K562 (cell line): Measurements from ENCODE around the gene UBE2G2. TPM values are rescaled to one million over a fixed set of nuclear protein-coding genes. Genes with fewer than 3 reads are reported as not detected.
A peak's percentile ranks its signal among the peaks of the same experiment; 100 is the strongest.

Source experiments
- BHLHE40 ChIP-seq: IDR thresholded peaks from 2 replicates; pipeline ENCODE4 v1.6.1; 2011; ENCODE audit warnings: low read length, improper control_type of control experiment
- CCAR2 ChIP-seq: fragments of 200-400 bp; formaldehyde crosslinking; IDR thresholded peaks from 2 replicates; pipeline ENCODE4 v1.6.1; 2017; ENCODE audit warnings: mild to moderate bottlenecking, low read depth, low read length
- CEBPG ChIP-seq, 3 experiments: fragments of 200-800 bp in 1 of 3; sonication (Bioruptor generic) in 1 of 3; sonication (generic) in 1 of 3; formaldehyde crosslinking in 1 of 3; IDR thresholded peaks in 2 of 3; conservative IDR thresholded peaks in 1 of 3; 2 replicates each; pipeline versions ENCODE4 v1.6.1 to v1.8.0; 2016 to 2022; ENCODE audit warnings: missing compliant biosample characterization in 2 of 3, missing genetic modification characterization in 2 of 3, mild to moderate bottlenecking in 1 of 3, missing genetic modification reagents in 1 of 3
- FIP1L1 ChIP-seq: fragments of 200-400 bp; formaldehyde crosslinking; IDR thresholded peaks from 2 replicates; pipeline ENCODE4 v1.6.1; 2018; ENCODE audit warnings: mild to moderate bottlenecking, low read depth, low read length; ENCODE audit not compliant: poor library complexity, severe bottlenecking
- HCFC1 ChIP-seq: IDR thresholded peaks from 2 replicates; pipeline ENCODE4 v1.6.1; 2012; ENCODE audit warnings: low read depth, low read length, improper control_type of control experiment
- MYNN ChIP-seq, 2 experiments: sonication (generic); formaldehyde crosslinking in 1 of 2; IDR thresholded peaks; 2 replicates each; pipeline versions ENCODE4 v1.5.0 to v1.6.1; 2016 to 2020; ENCODE audit warnings: antibody characterized with exemption in 1 of 2, missing genetic modification reagents in 1 of 2
- NFYB ChIP-seq: IDR thresholded peaks from 2 replicates; pipeline ENCODE4 v1.6.1; 2011; ENCODE audit warnings: mild to moderate bottlenecking, moderate library complexity; ENCODE audit not compliant: insufficient read length; ENCODE audit errors: extremely low read depth
- NRF1 ChIP-seq, 2 experiments: fragments of 450-650 bp; IDR thresholded peaks in 1 of 2; conservative IDR thresholded peaks in 1 of 2; 2 replicates each; pipeline ENCODE4 v1.6.1; 2014; ENCODE audit warnings: mild to moderate bottlenecking in 2 of 2
- RAD21 ChIP-seq, 2 experiments: fragments of 250-450 bp in 1 of 2; fragments of 450-650 bp in 1 of 2; sonication (Bioruptor Pico) in 1 of 2; formaldehyde crosslinking in 1 of 2; IDR thresholded peaks in 1 of 2; conservative IDR thresholded peaks in 1 of 2; 2 replicates each; pipeline versions ENCODE4 v1.4.0 to v1.8.0; 2020 to 2022; ENCODE audit warnings: mild to moderate bottlenecking in 2 of 2, moderate library complexity in 1 of 2
- RBM14 ChIP-seq: fragments of 200-400 bp; formaldehyde crosslinking; IDR thresholded peaks from 2 replicates; pipeline ENCODE4 v1.6.1; 2018; ENCODE audit warnings: low read depth, mild to moderate bottlenecking, low read length, moderate library complexity, borderline replicate concordance; ENCODE audit not compliant: insufficient read depth
- TAF15 ChIP-seq: fragments of 200-400 bp; formaldehyde crosslinking; IDR thresholded peaks from 2 replicates; pipeline ENCODE4 v1.6.1; 2017; ENCODE audit warnings: mild to moderate bottlenecking, low read depth, low read length, moderate library complexity
- TCF7 ChIP-seq: sonication (generic); IDR thresholded peaks from 2 replicates; pipeline ENCODE4 v1.6.1; 2016; ENCODE audit warnings: antibody characterized with exemption, borderline replicate concordance
- polyA plus RNA-seq, 8 experiments: library from polyadenylated mRNA; depleted of rRNA in 4 of 8; stranded (reverse) in 5 of 8; unstranded in 3 of 8; fragments of >200 nt; fragmentation: Nextera tagmentation in 2 of 8; fragmentation: Illumina TruSeq in 1 of 8; extraction: Ambion mirVana in 2 of 8; extraction: Trizol in 1 of 8; gene quantifications; 2 replicates each; pipeline versions ENCODE4 v1.2.1 to v1.2.3, GENCODE V29; 2011 to 2014; ENCODE audit warnings: inconsistent platforms in 1 of 8, missing spikeins in 1 of 8
- total RNA-seq, 7 experiments: library from RNA; depleted of rRNA in 6 of 7; stranded (reverse); fragments of >200 nt in 6 of 7; fragmentation: Illumina TruSeq in 2 of 7; extraction: Trizol in 2 of 7; gene quantifications; 2 replicates each; pipeline versions ENCODE4 v1.2.1 to v1.2.3, GENCODE V29; 2011 to 2021; ENCODE audit warnings: low replicate concordance in 1 of 7
- TF ChIP-seq, protein P1 (sequence below): fragments of 450-650 bp; IDR thresholded peaks from 2 replicates; pipeline ENCODE4 v1.6.1; 2017; ENCODE audit warnings: antibody characterized with exemption, mild to moderate bottlenecking
- TF ChIP-seq, protein P2 (sequence below): fragments of 150-350 bp; IDR thresholded peaks from 2 replicates; pipeline ENCODE4 v1.6.1; 2014; ENCODE audit warnings: low read depth, mild to moderate bottlenecking, low read length, borderline replicate concordance
- TF ChIP-seq, protein P3 (sequence below): IDR thresholded peaks from 2 replicates; pipeline ENCODE4 v1.6.1; 2016; ENCODE audit warnings: missing genetic modification characterization, missing compliant biosample characterization

The UBE2G2 gene
- total and polyA plus RNA-seq, 9 of the 15 experiments (the other 6 are each of a cell fraction or from before 2014, with no cell fraction given) = 47.5 to 225 (median 140) TPM

DNA sequence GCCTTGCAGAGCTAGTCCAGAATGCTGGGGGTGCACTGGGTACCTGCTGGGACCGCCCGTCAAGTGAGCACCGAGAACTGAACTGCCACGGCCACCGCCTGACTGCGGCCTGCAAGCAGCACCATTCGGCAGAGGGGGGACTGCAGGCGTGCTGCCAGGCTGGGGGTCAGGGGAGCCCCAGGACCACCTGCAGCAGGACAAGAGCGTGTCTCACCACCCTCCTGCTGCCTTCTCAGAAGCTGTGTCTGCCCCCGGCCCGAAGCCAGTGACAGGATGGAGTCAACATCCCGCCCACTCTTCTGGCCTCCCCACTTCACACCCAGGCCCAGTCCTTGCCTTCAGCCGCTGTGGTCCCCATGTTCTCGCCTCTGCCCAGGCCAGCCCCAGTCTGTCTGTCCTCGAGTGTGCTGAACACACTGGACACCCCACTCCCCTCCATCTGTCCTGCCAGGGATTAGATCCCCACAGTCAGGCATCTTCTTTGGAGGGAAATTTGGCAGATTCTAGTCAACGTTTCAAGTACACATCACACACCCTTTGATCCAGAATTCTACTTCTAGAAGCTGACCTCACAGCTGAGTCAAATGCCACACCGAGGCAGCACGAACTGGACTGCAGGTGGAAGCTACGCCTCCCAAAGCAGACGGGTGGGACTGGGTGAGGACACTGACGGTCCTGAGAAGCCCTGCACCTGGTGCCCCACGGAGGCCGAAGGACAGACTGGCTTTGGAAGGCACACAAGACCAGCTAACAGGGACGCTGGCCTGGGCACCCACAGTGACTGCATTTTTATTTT, 45.8 kb upstream of the UBE2G2 start (continued):
- TF ChIP-seq NRF1 (conservative IDR thresholded peaks at IDR 0.05 in 1 of 2, IDR thresholded peaks at IDR 0.05 in 1 of 2) = no peak
- TF ChIP-seq CCAR2 = no peak
- no peak for TF ChIP-seq CEBPG (CRISPR knock-in tag; IDR thresholded peaks at IDR 0.05)
- TF ChIP-seq CEBPG (tag; conservative IDR thresholded peaks at IDR 0.05 in 1 of 2, IDR thresholded peaks at IDR 0.05 in 1 of 2) = no peak
- no peak for TF ChIP-seq TAF15
- no peak for TF ChIP-seq BHLHE40
- TF ChIP-seq, protein P1, sequence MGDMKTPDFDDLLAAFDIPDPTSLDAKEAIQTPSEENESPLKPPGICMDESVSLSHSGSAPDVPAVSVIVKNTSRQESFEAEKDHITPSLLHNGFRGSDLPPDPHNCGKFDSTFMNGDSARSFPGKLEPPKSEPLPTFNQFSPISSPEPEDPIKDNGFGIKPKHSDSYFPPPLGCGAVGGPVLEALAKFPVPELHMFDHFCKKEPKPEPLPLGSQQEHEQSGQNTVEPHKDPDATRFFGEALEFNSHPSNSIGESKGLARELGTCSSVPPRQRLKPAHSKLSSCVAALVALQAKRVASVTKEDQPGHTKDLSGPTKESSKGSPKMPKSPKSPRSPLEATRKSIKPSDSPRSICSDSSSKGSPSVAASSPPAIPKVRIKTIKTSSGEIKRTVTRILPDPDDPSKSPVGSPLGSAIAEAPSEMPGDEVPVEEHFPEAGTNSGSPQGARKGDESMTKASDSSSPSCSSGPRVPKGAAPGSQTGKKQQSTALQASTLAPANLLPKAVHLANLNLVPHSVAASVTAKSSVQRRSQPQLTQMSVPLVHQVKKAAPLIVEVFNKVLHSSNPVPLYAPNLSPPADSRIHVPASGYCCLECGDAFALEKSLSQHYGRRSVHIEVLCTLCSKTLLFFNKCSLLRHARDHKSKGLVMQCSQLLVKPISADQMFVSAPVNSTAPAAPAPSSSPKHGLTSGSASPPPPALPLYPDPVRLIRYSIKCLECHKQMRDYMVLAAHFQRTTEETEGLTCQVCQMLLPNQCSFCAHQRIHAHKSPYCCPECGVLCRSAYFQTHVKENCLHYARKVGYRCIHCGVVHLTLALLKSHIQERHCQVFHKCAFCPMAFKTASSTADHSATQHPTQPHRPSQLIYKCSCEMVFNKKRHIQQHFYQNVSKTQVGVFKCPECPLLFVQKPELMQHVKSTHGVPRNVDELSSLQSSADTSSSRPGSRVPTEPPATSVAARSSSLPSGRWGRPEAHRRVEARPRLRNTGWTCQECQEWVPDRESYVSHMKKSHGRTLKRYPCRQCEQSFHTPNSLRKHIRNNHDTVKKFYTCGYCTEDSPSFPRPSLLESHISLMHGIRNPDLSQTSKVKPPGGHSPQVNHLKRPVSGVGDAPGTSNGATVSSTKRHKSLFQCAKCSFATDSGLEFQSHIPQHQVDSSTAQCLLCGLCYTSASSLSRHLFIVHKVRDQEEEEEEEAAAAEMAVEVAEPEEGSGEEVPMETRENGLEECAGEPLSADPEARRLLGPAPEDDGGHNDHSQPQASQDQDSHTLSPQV = no peak
- TF ChIP-seq, protein P2, sequence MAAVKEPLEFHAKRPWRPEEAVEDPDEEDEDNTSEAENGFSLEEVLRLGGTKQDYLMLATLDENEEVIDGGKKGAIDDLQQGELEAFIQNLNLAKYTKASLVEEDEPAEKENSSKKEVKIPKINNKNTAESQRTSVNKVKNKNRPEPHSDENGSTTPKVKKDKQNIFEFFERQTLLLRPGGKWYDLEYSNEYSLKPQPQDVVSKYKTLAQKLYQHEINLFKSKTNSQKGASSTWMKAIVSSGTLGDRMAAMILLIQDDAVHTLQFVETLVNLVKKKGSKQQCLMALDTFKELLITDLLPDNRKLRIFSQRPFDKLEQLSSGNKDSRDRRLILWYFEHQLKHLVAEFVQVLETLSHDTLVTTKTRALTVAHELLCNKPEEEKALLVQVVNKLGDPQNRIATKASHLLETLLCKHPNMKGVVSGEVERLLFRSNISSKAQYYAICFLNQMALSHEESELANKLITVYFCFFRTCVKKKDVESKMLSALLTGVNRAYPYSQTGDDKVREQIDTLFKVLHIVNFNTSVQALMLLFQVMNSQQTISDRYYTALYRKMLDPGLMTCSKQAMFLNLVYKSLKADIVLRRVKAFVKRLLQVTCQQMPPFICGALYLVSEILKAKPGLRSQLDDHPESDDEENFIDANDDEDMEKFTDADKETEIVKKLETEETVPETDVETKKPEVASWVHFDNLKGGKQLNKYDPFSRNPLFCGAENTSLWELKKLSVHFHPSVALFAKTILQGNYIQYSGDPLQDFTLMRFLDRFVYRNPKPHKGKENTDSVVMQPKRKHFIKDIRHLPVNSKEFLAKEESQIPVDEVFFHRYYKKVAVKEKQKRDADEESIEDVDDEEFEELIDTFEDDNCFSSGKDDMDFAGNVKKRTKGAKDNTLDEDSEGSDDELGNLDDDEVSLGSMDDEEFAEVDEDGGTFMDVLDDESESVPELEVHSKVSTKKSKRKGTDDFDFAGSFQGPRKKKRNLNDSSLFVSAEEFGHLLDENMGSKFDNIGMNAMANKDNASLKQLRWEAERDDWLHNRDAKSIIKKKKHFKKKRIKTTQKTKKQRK = no peak
- TF ChIP-seq HCFC1 = no peak
- TF ChIP-seq RBM14 = peak; percentile 63; the same call in 1 of the 2 replicates
- no peak for TF ChIP-seq FIP1L1
- TF ChIP-seq NFYB = no peak
- TF ChIP-seq MYNN (IDR thresholded peaks at IDR 0.05) = no peak
- no peak for TF ChIP-seq MYNN (CRISPR knock-in tag; IDR thresholded peaks at IDR 0.05)
- TF ChIP-seq TCF7 = no peak
- TF ChIP-seq, protein P3, sequence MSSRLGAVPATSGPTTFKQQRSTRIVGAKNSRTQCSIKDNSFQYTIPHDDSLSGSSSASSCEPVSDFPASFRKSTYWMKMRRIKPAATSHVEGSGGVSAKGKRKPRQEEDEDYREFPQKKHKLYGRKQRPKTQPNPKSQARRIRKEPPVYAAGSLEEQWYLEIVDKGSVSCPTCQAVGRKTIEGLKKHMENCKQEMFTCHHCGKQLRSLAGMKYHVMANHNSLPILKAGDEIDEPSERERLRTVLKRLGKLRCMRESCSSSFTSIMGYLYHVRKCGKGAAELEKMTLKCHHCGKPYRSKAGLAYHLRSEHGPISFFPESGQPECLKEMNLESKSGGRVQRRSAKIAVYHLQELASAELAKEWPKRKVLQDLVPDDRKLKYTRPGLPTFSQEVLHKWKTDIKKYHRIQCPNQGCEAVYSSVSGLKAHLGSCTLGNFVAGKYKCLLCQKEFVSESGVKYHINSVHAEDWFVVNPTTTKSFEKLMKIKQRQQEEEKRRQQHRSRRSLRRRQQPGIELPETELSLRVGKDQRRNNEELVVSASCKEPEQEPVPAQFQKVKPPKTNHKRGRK (tag) = no peak
- TF ChIP-seq RAD21 (CRISPR knock-in tag; conservative IDR thresholded peaks at IDR 0.05 in 1 of 2, IDR thresholded peaks at IDR 0.05 in 1 of 2) = no peak
